B cell (primary cell): ENCODE results near the gene KSR1. TPM values are rescaled to one million over a fixed set of nuclear protein-coding genes. Genes with fewer than 3 reads are reported as not detected.

Experiments
- ATAC-seq: fragments of 200-7000 bp; cut with Tn5 transposase; one replicate; pipeline ENCODE4 v1.10.0; 2021; ENCODE audit warnings: low read depth, mild to moderate bottlenecking, moderate number of reproducible peaks, moderate library complexity
- CTCF ChIA-PET: fragments of 350-600 bp; sonication (Branson Sonifier 250); formaldehyde crosslinking; loops from one replicate; lab custom pipeline; 2021; ENCODE audit warnings: antibody characterized with exemption, inconsistent platforms; lab: Charles Lee
- POLR2A ChIA-PET: fragments of 350-600 bp; sonication (Branson Sonifier 250); formaldehyde crosslinking; loops from one replicate; lab custom pipeline; 2021; ENCODE audit warnings: antibody characterized with exemption; lab: Charles Lee
- DNase-seq: peaks from one replicate; pipeline ENCODE4 v3.0.0; 2013
- H2AFZ ChIP-seq: 2 replicates; pipeline ENCODE4 v1.6.1; 2012; ENCODE audit warnings: mild to moderate bottlenecking, low read depth, low read length; ENCODE audit not compliant: insufficient read depth, poor library complexity, severe bottlenecking
- H3K27ac ChIP-seq, 2 donors: 1 replicate in 1 of 2; 2 replicates in 1 of 2; pipeline ENCODE4 v1.5.1; 2012 to 2013; ENCODE audit warnings: low read length in 2 of 2, mild to moderate bottlenecking in 2 of 2, moderate library complexity in 1 of 2
- H3K27me3 ChIP-seq, 4 experiments: fragments of 200-600 bp in 1 of 4; sonication (generic) in 1 of 4; replicated peaks in 1 of 4; 1 replicate in 2 of 4; 2 replicates in 2 of 4; pipeline versions ENCODE4 v1.6.1 to v1.7.0; 2013 to 2016; ENCODE audit warnings: low read length in 3 of 4, mild to moderate bottlenecking in 2 of 4, mixed read lengths in 1 of 4, moderate library complexity in 1 of 4; ENCODE audit not compliant: insufficient read depth in 4 of 4, control insufficient read depth in 3 of 4; ENCODE audit errors: control extremely low read depth in 1 of 4
- H3K36me3 ChIP-seq, 2 experiments: replicated peaks in 1 of 2; 1 replicate in 1 of 2; 2 replicates in 1 of 2; pipeline versions ENCODE4 v1.6.1 to v1.7.1; 2013; ENCODE audit warnings: low read length in 1 of 2; ENCODE audit not compliant: insufficient read depth in 2 of 2, control insufficient read depth in 1 of 2; ENCODE audit errors: control extremely low read depth in 1 of 2, extremely low read depth in 1 of 2
- H3K4me1 ChIP-seq, 2 donors: fragments of 200-600 bp in 1 of 2; sonication (generic) in 1 of 2; 1 replicate in 1 of 2; 2 replicates in 1 of 2; pipeline versions ENCODE4 v1.5.1 to v1.6.1; 2013 to 2017; ENCODE audit warnings: low read length in 2 of 2; ENCODE audit not compliant: control insufficient read depth in 2 of 2, insufficient read depth in 2 of 2
- H3K4me2 ChIP-seq: replicated peaks from 2 replicates; pipeline ENCODE3; 2012; ENCODE audit warnings: mild to moderate bottlenecking, low read depth, low read length; ENCODE audit not compliant: poor library complexity, severe bottlenecking
- H3K4me3 ChIP-seq, 5 experiments: fragments of 200-600 bp in 1 of 5; sonication (generic) in 1 of 5; 1 replicate in 3 of 5; 2 replicates in 2 of 5; pipeline versions ENCODE4 v1.5.1 to v1.7.0; 2011 to 2016; ENCODE audit warnings: low read length in 4 of 5, mild to moderate bottlenecking in 4 of 5, low read depth in 2 of 5, control low read depth in 1 of 5, moderate library complexity in 1 of 5; ENCODE audit not compliant: insufficient read depth in 1 of 5; ENCODE audit errors: control extremely low read depth in 1 of 5, extremely low read depth in 1 of 5
- H3K79me2 ChIP-seq: fragments of 200-600 bp; sonication (generic); one replicate; pipeline ENCODE4 v1.6.0; 2016; ENCODE audit warnings: low read length; ENCODE audit not compliant: control insufficient read depth, insufficient read depth
- H3K9ac ChIP-seq: fragments of 200-600 bp; sonication (generic); 2 replicates; pipeline ENCODE4 v1.6.1; 2017; ENCODE audit warnings: mild to moderate bottlenecking, low read length, moderate library complexity
- H3K9me3 ChIP-seq, 3 donors: one replicate each; pipeline versions ENCODE4 v1.6.1 to v1.7.1; 2013; ENCODE audit warnings: low read length in 2 of 3; ENCODE audit not compliant: control insufficient read depth in 2 of 3, insufficient read depth in 1 of 3; ENCODE audit errors: control extremely low read depth in 1 of 3
- H4K20me1 ChIP-seq: 2 replicates; pipeline ENCODE4 v1.6.0; 2012; ENCODE audit warnings: mild to moderate bottlenecking, low read length; ENCODE audit not compliant: insufficient read depth, control insufficient read depth, poor library complexity, severe bottlenecking
- H3K27ac Mint-ChIP-seq: one replicate; pipeline ENCODE4 v1.8.0; 2021; ENCODE audit warnings: mixed read lengths
- H3K27me3 Mint-ChIP-seq: one replicate; pipeline ENCODE4 v1.8.0; 2021; ENCODE audit warnings: mixed read lengths
- H3K4me1 Mint-ChIP-seq: one replicate; pipeline ENCODE4 v1.8.0; 2021; ENCODE audit warnings: mixed read lengths
- H3K4me3 Mint-ChIP-seq: one replicate; pipeline ENCODE4 v1.8.0; 2021; ENCODE audit warnings: mixed read lengths
- H3K9me3 Mint-ChIP-seq: one replicate; pipeline ENCODE4 v1.8.0; 2022; ENCODE audit warnings: mixed read lengths; ENCODE audit not compliant: insufficient read depth
- CTCF ChIP-seq: fragments of 200-600 bp; IDR thresholded peaks from one replicate; pipeline ENCODE4 v1.8.0; 2022; ENCODE audit warnings: antibody characterized with exemption, mild to moderate bottlenecking
- EZH2 ChIP-seq: IDR thresholded peaks from 2 replicates; pipeline ENCODE4 v1.6.1; 2012; ENCODE audit warnings: borderline replicate concordance, low read depth, mild to moderate bottlenecking, moderate library complexity, low read length; ENCODE audit not compliant: insufficient read depth, poor library complexity, severe bottlenecking
- WGBS: methylation state at CpG from one replicate; pipeline ENCODE4 v1.1.5; 2013; ENCODE audit warnings: missing lambda C conversion rate; ENCODE audit not compliant: insufficient coverage; 5-methylcytosine and 5-hydroxymethylcytosine counted together
- intact Hi-C: fragments of 100-400 bp; cut with micrococcal nuclease; formaldehyde crosslinking; loops from one replicate; pipeline ENCODE4 v1.10.0; 2022
- polyA plus RNA-seq: library from polyadenylated mRNA; depleted of rRNA; stranded (reverse); fragments of >200 nt; gene quantifications from 2 replicates; pipeline ENCODE4 v1.2.3, GENCODE V29; 2012
- total RNA-seq, 2 donors: library from RNA; stranded (reverse); fragments of 120-200 nt in 1 of 2; gene quantifications; 1 replicate in 1 of 2; 2 replicates in 1 of 2; pipeline versions ENCODE4 v1.2.3 to v1.2.4, GENCODE V29; 2013 to 2022

Gene KSR1
- total and polyA plus RNA-seq, 2 donors (not counting 1 experiment from before 2014, with no cell fraction given) = 27.5 to 85.6 TPM

GRCh38 chr17:27535975-27536374, 79.7 kb downstream of the KSR1 start:
- CTCF ChIA-PET = interaction anchor here (2.1 kb wide), 1 partner anchor 64 kb away, joined by 6 read pairs; no protein-coding TSS in a partner anchor
- intact Hi-C loops = no loop called here
- POLR2A ChIA-PET = no interaction called here

GRCh38 chr17:27536781-27537180, 80.5 kb downstream of the KSR1 start:
- POLR2A ChIA-PET = no interaction called here
- Histone ChIP-seq H3K27me3 (no peaks in the 10 kb centered on the region), H3K27ac (no peak overlapping the region), H2AFZ (no peak overlapping the region), H4K20me1 (peaks cover 17% of the 10 kb centered on the region), H3K36me3 (no peaks in the 10 kb centered on the region), H3K4me1 (peaks cover 6 to 7% of the 10 kb centered on the region in 2 donors), H3K9me3 (no peaks in the 10 kb centered on the region), H3K4me2 (no peak overlapping the region), H3K79me2 (peaks cover 46% of the 10 kb centered on the region), H3K4me3 (no peak overlapping the region), H3K9ac (no peak overlapping the region)
- ATAC-seq (no peak), DNase-seq (no peak)
- Mint-ChIP-seq H3K27me3 (no peaks in the 10 kb centered on the region), H3K27ac (no peak overlapping the region), H3K9me3 (no peaks in the 10 kb centered on the region), H3K4me1 (peaks cover 25% of the 10 kb centered on the region), H3K4me3 (no peak overlapping the region)
- CTCF ChIA-PET = no interaction called here
- TF ChIP-seq EZH2 = no peak
- TF ChIP-seq CTCF = no peak
- WGBS = 93% methylated on average over 2 of the region's 3 CpGs
- intact Hi-C loops = no loop called here

More at GRCh38 chr17:27535975-27536374, 79.7 kb downstream of the KSR1 start:
- H2AFZ ChIP-seq = no peak overlapping the region
- H3K4me3 ChIP-seq = no peak overlapping the region
- Mint-ChIP-seq H3K9me3 (no peaks in the 10 kb centered on the region), H3K27me3 (no peaks in the 10 kb centered on the region), H3K27ac (peak overlapping the region; percentile 26), H3K4me3 (no peak overlapping the region), H3K4me1 (peaks cover 25% of the 10 kb centered on the region)
- WGBS = 98% methylated on average over 6 of the region's 7 CpGs
- H3K27ac ChIP-seq = no peak overlapping the region
- no peaks in the 10 kb centered on the region for H3K9me3 ChIP-seq
- no peak for ATAC-seq
- TF ChIP-seq EZH2 (no peak), CTCF (no peak)
- no peak for DNase-seq
- H3K9ac ChIP-seq = no peak overlapping the region
- H3K4me1 ChIP-seq = peaks cover 6 to 7% of the 10 kb centered on the region in 2 donors
- no peak overlapping the region for H3K4me2 ChIP-seq
- H3K79me2 ChIP-seq = peaks cover 46% of the 10 kb centered on the region
- no peaks in the 10 kb centered on the region for H3K27me3 ChIP-seq
- peaks cover 25% of the 10 kb centered on the region for H4K20me1 ChIP-seq
- H3K36me3 ChIP-seq = no peaks in the 10 kb centered on the region
